GM12878 (cell line): ENCODE measurements around the gene ABCA7. TPM values are rescaled to one million over a fixed set of nuclear protein-coding genes. Genes with fewer than 3 reads are reported as not detected.

ENCODE experiments used
- BCLAF1 ChIP-seq: fragments of 450-650 bp; IDR thresholded peaks from 2 replicates; pipeline ENCODE4 v1.6.1; 2017; ENCODE audit warnings: antibody characterized with exemption, mild to moderate bottlenecking, moderate library complexity
- EGR1 ChIP-seq, 2 experiments: IDR thresholded peaks; 1 replicate in 1 of 2; 2 replicates in 1 of 2; pipeline ENCODE4 v1.6.1; 2011 to 2012; ENCODE audit warnings: low read depth in 2 of 2, low read length in 2 of 2, borderline replicate concordance in 1 of 2, mild to moderate bottlenecking in 1 of 2, moderate library complexity in 1 of 2
- KLF5 ChIP-seq: fragments of 450-650 bp; IDR thresholded peaks from 2 replicates; pipeline ENCODE4 v1.6.1; 2014; ENCODE audit warnings: mild to moderate bottlenecking; ENCODE audit not compliant: partially characterized antibody
- MEF2B ChIP-seq: fragments of 450-650 bp; IDR thresholded peaks from 2 replicates; pipeline ENCODE4 v1.6.1; 2018; ENCODE audit warnings: mild to moderate bottlenecking, moderate library complexity; ENCODE audit not compliant: partially characterized antibody, poor library complexity, severe bottlenecking
- NFIC ChIP-seq: IDR thresholded peaks from 2 replicates; pipeline ENCODE4 v1.6.1; 2012; ENCODE audit warnings: low read depth, mild to moderate bottlenecking, inconsistent platforms, low read length, moderate library complexity
- NR2F1 ChIP-seq: fragments of 450-650 bp; conservative IDR thresholded peaks from 2 replicates; pipeline ENCODE4 v1.6.1; 2017; ENCODE audit warnings: mild to moderate bottlenecking
- PBX3 ChIP-seq: IDR thresholded peaks from 2 replicates; pipeline ENCODE4 v1.6.1; 2011; ENCODE audit warnings: mild to moderate bottlenecking, low read depth, low read length, moderate library complexity; ENCODE audit not compliant: insufficient replicate concordance
- POU2F2 ChIP-seq: IDR thresholded peaks from 3 replicates; pipeline ENCODE4 v1.6.1; 2011; ENCODE audit warnings: low read depth, mild to moderate bottlenecking, low read length, borderline replicate concordance
- RELB ChIP-seq: fragments of 450-650 bp; IDR thresholded peaks from 2 replicates; pipeline ENCODE4 v1.6.1; 2017; ENCODE audit warnings: low read depth, mild to moderate bottlenecking, moderate library complexity
- SREBF2 ChIP-seq: IDR thresholded peaks from 2 replicates; pipeline ENCODE4 v1.6.1; 2012; ENCODE audit warnings: mild to moderate bottlenecking, low read length
- TCF3 ChIP-seq: IDR thresholded peaks from 2 replicates; pipeline ENCODE4 v1.6.1; 2012; ENCODE audit warnings: low read depth, mild to moderate bottlenecking, low read length, borderline replicate concordance; ENCODE audit not compliant: insufficient read depth
- polyA plus RNA-seq, 11 experiments: library from polyadenylated mRNA; depleted of rRNA in 4 of 11; unstranded in 6 of 11; stranded (reverse) in 5 of 11; fragments of >200 nt; fragmentation: Nextera tagmentation in 4 of 11; fragmentation: Illumina TruSeq in 1 of 11; extraction: Ambion mirVana in 4 of 11; extraction: Trizol in 1 of 11; gene quantifications; 1 replicate in 1 of 11; 2 replicates in 10 of 11; pipeline versions ENCODE4 v1.2.1 to v1.2.3, GENCODE V29; 2011 to 2016; ENCODE audit warnings: inconsistent platforms in 2 of 11, missing spikeins in 2 of 11, low read depth in 1 of 11
- total RNA-seq, 4 experiments: library from RNA; depleted of rRNA in 3 of 4; stranded (reverse); fragments of >200 nt in 3 of 4; fragmentation: Illumina TruSeq in 1 of 4; extraction: Trizol in 1 of 4; gene quantifications; 2 replicates each; pipeline versions ENCODE4 v1.2.1 to v1.2.3, GENCODE V29; 2013 to 2021
- TF ChIP-seq, protein P1 (sequence below): IDR thresholded peaks from 2 replicates; pipeline ENCODE4 v1.6.1; 2012; ENCODE audit warnings: low read depth, low read length, improper control_type of control experiment
- TF ChIP-seq, protein P2 (sequence below), 3 experiments: IDR thresholded peaks in 2 of 3; conservative IDR thresholded peaks in 1 of 3; 2 replicates each; pipeline ENCODE4 v1.5.1; 2011; ENCODE audit warnings: low read depth in 3 of 3, low read length in 3 of 3, mild to moderate bottlenecking in 3 of 3, control low read depth in 2 of 3, moderate library complexity in 2 of 3, inconsistent platforms in 1 of 3, mixed read lengths in 1 of 3; ENCODE audit not compliant: control insufficient read depth in 2 of 3, insufficient read depth in 1 of 3; ENCODE audit errors: extremely low read depth in 1 of 3
- TF ChIP-seq, protein P3 (sequence below): fragments of 450-650 bp; IDR thresholded peaks from 2 replicates; pipeline ENCODE4 v1.6.1; 2016; ENCODE audit warnings: mild to moderate bottlenecking
- TF ChIP-seq, protein P4 (sequence below): fragments of 450-650 bp; IDR thresholded peaks from 2 replicates; pipeline ENCODE4 v1.6.1; 2014; ENCODE audit warnings: mild to moderate bottlenecking

ABCA7 gene
- total and polyA plus RNA-seq, 10 of the 15 experiments (the other 5 are each of a cell fraction or from before 2014, with no cell fraction given): 1.0 to 49.5 (median 14.8) TPM

DNA sequence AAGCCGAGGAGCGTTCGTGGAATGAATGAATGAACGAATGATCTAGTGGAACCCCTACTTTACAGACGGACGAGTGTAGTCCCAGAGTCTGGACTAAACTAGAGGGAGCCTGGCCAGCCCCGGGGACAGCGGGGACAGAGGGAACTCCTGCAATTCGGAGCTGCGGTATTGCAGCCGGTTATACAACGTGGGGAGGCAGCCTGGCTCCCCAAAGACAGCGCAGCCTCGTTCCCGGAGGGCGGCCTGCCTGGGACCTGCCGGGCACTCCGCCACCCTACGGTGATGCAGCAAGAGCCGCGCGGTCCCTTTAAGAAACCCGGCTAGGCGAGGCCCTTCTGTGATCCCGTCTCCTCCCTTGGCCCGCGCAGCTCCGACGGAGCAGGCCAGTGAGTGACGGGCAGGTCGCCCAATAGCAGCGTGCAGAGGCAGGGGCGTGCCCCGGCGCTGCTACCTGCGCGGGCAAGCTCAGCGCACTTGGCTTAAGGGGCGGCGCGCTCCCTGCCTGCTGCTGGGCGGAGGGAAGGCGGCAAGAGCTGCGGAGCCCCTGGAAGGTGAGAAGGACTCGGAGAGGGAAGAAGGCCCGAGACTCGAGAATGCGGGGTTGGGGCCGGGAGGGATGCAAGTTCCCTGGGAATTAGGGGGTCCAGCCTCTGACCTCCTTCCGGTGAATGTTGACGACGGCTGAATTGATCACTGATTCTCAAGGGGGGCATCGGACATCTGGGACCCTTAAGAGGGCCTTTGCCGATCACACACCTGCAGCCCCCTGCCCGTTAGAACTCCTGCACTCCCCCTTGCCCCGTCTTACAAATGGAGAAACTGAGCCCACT lies at the start of gene ABCA7 (continued):
- TF ChIP-seq, protein P1, sequence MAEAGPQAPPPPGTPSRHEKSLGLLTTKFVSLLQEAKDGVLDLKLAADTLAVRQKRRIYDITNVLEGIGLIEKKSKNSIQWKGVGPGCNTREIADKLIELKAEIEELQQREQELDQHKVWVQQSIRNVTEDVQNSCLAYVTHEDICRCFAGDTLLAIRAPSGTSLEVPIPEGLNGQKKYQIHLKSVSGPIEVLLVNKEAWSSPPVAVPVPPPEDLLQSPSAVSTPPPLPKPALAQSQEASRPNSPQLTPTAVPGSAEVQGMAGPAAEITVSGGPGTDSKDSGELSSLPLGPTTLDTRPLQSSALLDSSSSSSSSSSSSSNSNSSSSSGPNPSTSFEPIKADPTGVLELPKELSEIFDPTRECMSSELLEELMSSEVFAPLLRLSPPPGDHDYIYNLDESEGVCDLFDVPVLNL: 0 out of 2 replicates have a peak, but pooled peaks have one; percentile 59
- TF ChIP-seq TCF3 (0 out of 2 replicates have a peak, but pooled peaks have one; percentile 24), RELB (peak; percentile 92), POU2F2 (peak; percentile 88), MEF2B (peak; percentile 3), NFIC (no peak), EGR1 (IDR thresholded peaks at IDR 0.05; ENCODE audit: borderline replicate concordance in 1 of 2, low read depth in 2 of 2, low read length in 2 of 2) (0 out of 3 replicates have a peak, but pooled peaks of 1 of the 2 experiments have one; percentile 1), BCLAF1 (0 out of 2 replicates have a peak, but pooled peaks have one; percentile 11), PBX3 (peak; percentile 99), KLF5 (peak; percentile 52), SREBF2 (no peak), NR2F1 (peak; percentile 14; the same call in 1 of the 2 replicates)
- TF ChIP-seq, protein P2, sequence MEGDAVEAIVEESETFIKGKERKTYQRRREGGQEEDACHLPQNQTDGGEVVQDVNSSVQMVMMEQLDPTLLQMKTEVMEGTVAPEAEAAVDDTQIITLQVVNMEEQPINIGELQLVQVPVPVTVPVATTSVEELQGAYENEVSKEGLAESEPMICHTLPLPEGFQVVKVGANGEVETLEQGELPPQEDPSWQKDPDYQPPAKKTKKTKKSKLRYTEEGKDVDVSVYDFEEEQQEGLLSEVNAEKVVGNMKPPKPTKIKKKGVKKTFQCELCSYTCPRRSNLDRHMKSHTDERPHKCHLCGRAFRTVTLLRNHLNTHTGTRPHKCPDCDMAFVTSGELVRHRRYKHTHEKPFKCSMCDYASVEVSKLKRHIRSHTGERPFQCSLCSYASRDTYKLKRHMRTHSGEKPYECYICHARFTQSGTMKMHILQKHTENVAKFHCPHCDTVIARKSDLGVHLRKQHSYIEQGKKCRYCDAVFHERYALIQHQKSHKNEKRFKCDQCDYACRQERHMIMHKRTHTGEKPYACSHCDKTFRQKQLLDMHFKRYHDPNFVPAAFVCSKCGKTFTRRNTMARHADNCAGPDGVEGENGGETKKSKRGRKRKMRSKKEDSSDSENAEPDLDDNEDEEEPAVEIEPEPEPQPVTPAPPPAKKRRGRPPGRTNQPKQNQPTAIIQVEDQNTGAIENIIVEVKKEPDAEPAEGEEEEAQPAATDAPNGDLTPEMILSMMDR (IDR thresholded peaks at IDR 0.05 in 2 of 3, conservative IDR thresholded peaks at IDR 0.05 in 1 of 3; ENCODE audit: control insufficient read depth in 2 of 3, extremely low read depth in 1 of 3, insufficient read depth in 1 of 3, low read depth in 3 of 3, low read length in 3 of 3): peak in 1 of 3 experiments; percentile 4; a peak in 1 of 6 replicates
- TF ChIP-seq, protein P3, sequence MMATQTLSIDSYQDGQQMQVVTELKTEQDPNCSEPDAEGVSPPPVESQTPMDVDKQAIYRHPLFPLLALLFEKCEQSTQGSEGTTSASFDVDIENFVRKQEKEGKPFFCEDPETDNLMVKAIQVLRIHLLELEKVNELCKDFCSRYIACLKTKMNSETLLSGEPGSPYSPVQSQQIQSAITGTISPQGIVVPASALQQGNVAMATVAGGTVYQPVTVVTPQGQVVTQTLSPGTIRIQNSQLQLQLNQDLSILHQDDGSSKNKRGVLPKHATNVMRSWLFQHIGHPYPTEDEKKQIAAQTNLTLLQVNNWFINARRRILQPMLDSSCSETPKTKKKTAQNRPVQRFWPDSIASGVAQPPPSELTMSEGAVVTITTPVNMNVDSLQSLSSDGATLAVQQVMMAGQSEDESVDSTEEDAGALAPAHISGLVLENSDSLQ: peak; percentile 100
- TF ChIP-seq, protein P4, sequence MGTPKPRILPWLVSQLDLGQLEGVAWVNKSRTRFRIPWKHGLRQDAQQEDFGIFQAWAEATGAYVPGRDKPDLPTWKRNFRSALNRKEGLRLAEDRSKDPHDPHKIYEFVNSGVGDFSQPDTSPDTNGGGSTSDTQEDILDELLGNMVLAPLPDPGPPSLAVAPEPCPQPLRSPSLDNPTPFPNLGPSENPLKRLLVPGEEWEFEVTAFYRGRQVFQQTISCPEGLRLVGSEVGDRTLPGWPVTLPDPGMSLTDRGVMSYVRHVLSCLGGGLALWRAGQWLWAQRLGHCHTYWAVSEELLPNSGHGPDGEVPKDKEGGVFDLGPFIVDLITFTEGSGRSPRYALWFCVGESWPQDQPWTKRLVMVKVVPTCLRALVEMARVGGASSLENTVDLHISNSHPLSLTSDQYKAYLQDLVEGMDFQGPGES: peak; percentile 95
